ENCODE data around the gene SPSB4. TPM values are rescaled to one million over a fixed set of nuclear protein-coding genes. Genes with fewer than 3 reads are reported as not detected.
"Not testable (repeated sequence)": the region's sequence is repeated elsewhere in the genome, so short reads cannot be mapped to it uniquely, and the experiment has no call there.

Gene SPSB4
- total RNA-seq, 1 donor from 2014 or later = 2.2 TPM

GRCh38 chr3:141012571-141012970, 38.6 kb upstream of the SPSB4 start:
- Mint-ChIP-seq H3K27ac (ENCODE audit: unreplicated experiment) (no peak overlapping the region), H3K9me3 (ENCODE audit: unreplicated experiment) (peaks cover under 1% of the 10 kb centered on the region), H3K4me3 (ENCODE audit: unreplicated experiment) (no peak overlapping the region), H3K36me3 (ENCODE audit: low read depth, unreplicated experiment) (no peaks in the 10 kb centered on the region), H3K27me3 (ENCODE audit: low read depth, unreplicated experiment) (peaks cover 12% of the 10 kb centered on the region), H3K4me1 (ENCODE audit: low read depth, unreplicated experiment) (peaks cover 4% of the 10 kb centered on the region)
- Histone ChIP-seq H3K9me3 (ENCODE audit: insufficient read depth, low read depth, low read length) (no peaks in the 10 kb centered on the region), H3K79me2 (ENCODE audit: insufficient read depth, low read length) (no peaks in the 10 kb centered on the region), H4K20me1 (ENCODE audit: insufficient read depth, low read length) (no peaks in the 10 kb centered on the region), H3K9ac (ENCODE audit: low read length) (no peak overlapping the region), H3K27me3 (ENCODE audit: insufficient read depth, low read length) (peaks cover 10% of the 10 kb centered on the region), H2AFZ (ENCODE audit: low read depth, low read length) (no peak overlapping the region), H3K4me2 (ENCODE audit: low read length) (no peak overlapping the region), H3K36me3 (ENCODE audit: insufficient read depth, low read length) (no peaks in the 10 kb centered on the region), H3K4me1 (ENCODE audit: insufficient read depth, low read length) (no peaks in the 10 kb centered on the region), H3K27ac (ENCODE audit: low read depth, low read length) (no peak overlapping the region), H3K4me3 (ENCODE audit: insufficient read depth, low read depth, low read length) (no peak overlapping the region)
- FAIRE-seq = no peak
- DNase-seq (ENCODE audit: low read depth) = no peak
- TF ChIP-seq, protein P1, sequence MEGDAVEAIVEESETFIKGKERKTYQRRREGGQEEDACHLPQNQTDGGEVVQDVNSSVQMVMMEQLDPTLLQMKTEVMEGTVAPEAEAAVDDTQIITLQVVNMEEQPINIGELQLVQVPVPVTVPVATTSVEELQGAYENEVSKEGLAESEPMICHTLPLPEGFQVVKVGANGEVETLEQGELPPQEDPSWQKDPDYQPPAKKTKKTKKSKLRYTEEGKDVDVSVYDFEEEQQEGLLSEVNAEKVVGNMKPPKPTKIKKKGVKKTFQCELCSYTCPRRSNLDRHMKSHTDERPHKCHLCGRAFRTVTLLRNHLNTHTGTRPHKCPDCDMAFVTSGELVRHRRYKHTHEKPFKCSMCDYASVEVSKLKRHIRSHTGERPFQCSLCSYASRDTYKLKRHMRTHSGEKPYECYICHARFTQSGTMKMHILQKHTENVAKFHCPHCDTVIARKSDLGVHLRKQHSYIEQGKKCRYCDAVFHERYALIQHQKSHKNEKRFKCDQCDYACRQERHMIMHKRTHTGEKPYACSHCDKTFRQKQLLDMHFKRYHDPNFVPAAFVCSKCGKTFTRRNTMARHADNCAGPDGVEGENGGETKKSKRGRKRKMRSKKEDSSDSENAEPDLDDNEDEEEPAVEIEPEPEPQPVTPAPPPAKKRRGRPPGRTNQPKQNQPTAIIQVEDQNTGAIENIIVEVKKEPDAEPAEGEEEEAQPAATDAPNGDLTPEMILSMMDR (IDR thresholded peaks at IDR 0.05; ENCODE audit: insufficient read depth, low read depth, low read length) = no peak
- TF ChIP-seq EZH2 (IDR thresholded peaks at IDR 0.05; ENCODE audit: insufficient read depth, low read length) = no peak

GRCh38 chr3:141015481-141015880, 35.7 kb upstream of the SPSB4 start:
- H3K27me3 Mint-ChIP-seq (ENCODE audit: low read depth, unreplicated experiment) = peaks cover 8% of the 10 kb centered on the region

DNA sequence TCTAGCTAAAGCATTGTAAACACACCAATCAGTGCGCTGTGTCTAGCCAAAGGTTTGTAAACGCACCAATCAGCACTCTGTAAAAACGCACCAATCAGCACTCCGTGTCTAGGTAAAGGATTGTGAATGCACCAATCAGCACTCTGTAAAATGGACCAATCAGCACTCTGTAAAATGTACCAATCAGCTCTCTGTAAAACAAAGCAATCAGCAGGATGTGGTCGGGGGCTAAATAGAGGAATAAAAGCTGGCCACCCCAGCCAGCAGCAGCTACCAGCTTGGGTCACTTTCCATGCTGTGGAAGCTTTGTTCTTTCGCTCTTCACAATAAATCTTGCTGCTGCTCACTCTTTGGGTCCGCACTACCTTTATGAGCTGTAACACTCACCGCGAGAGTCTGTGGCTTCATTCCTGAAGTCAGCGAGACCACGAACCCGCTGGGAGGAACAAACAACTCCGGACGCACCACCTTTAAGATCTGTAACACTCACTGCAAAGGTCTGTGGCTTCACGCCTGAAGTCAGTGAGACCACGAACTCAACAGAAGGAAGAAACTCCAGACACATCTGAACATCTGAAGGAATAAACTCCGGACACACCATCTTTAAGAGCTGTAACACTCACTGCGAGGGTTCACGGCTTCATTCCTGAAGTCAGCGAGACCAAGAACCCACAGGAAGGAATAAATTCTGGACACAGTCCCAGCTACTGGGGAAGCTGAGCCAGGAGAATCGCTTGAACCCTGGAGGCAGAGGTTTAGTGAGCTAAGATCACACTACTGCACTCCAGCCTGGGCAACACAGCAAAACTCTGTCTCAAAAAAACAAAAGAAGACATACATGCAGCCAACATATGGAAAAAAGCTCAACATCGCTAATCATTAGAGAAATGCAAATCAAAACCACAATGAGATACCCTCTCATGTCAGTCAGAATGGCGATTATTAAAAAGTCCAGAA, 33.5 kb upstream of the SPSB4 start:
- H3K36me3 ChIP-seq (ENCODE audit: insufficient read depth, low read length); H2AFZ ChIP-seq (ENCODE audit: low read depth, low read length); FAIRE-seq: not testable (repeated sequence)

More at GRCh38 chr3:141015481-141015880, 35.7 kb upstream of the SPSB4 start:
- Histone ChIP-seq H3K9me3 (ENCODE audit: insufficient read depth, low read depth, low read length) (no peaks in the 10 kb centered on the region), H3K4me3 (ENCODE audit: insufficient read depth, low read depth, low read length) (no peak overlapping the region), H3K27ac (ENCODE audit: low read depth, low read length) (no peak overlapping the region), H3K27me3 (ENCODE audit: insufficient read depth, low read length) (peaks cover 4% of the 10 kb centered on the region), H2AFZ (ENCODE audit: low read depth, low read length) (no peak overlapping the region), H3K79me2 (ENCODE audit: insufficient read depth, low read length) (no peaks in the 10 kb centered on the region), H3K36me3 (ENCODE audit: insufficient read depth, low read length) (no peaks in the 10 kb centered on the region), H3K4me1 (ENCODE audit: insufficient read depth, low read length) (no peaks in the 10 kb centered on the region), H4K20me1 (ENCODE audit: insufficient read depth, low read length) (no peaks in the 10 kb centered on the region), H3K9ac (ENCODE audit: low read length) (no peak overlapping the region), H3K4me2 (ENCODE audit: low read length) (no peak overlapping the region)
- Mint-ChIP-seq H3K27ac (ENCODE audit: unreplicated experiment) (no peak overlapping the region), H3K36me3 (ENCODE audit: low read depth, unreplicated experiment) (no peaks in the 10 kb centered on the region), H3K4me3 (ENCODE audit: unreplicated experiment) (no peak overlapping the region), H3K4me1 (ENCODE audit: low read depth, unreplicated experiment) (peaks cover 10% of the 10 kb centered on the region), H3K9me3 (ENCODE audit: unreplicated experiment) (peaks cover 2% of the 10 kb centered on the region)
- FAIRE-seq (no peak), DNase-seq (ENCODE audit: low read depth) (peak; percentile 12)
- TF ChIP-seq EZH2 (IDR thresholded peaks at IDR 0.05; ENCODE audit: insufficient read depth, low read length) = no peak
- TF ChIP-seq, protein P1 (IDR thresholded peaks at IDR 0.05; ENCODE audit: insufficient read depth, low read depth, low read length) = no peak

More for the DNA sequence above, 33.5 kb upstream of the SPSB4 start:
- not testable (repeated sequence) for DNase-seq (ENCODE audit: low read depth); H3K27ac ChIP-seq (ENCODE audit: low read depth, low read length); H3K9me3 Mint-ChIP-seq (ENCODE audit: unreplicated experiment); H3K27ac Mint-ChIP-seq (ENCODE audit: unreplicated experiment); H4K20me1 ChIP-seq (ENCODE audit: insufficient read depth, low read length); H3K4me3 Mint-ChIP-seq (ENCODE audit: unreplicated experiment); H3K79me2 ChIP-seq (ENCODE audit: insufficient read depth, low read length); H3K9ac ChIP-seq (ENCODE audit: low read length); H3K9me3 ChIP-seq (ENCODE audit: insufficient read depth, low read depth, low read length); H3K4me2 ChIP-seq (ENCODE audit: low read length); H3K36me3 Mint-ChIP-seq (ENCODE audit: low read depth, unreplicated experiment); H3K4me3 ChIP-seq (ENCODE audit: insufficient read depth, low read depth, low read length); H3K27me3 ChIP-seq (ENCODE audit: insufficient read depth, low read length); H3K4me1 ChIP-seq (ENCODE audit: insufficient read depth, low read length); H3K27me3 Mint-ChIP-seq (ENCODE audit: low read depth, unreplicated experiment)
- H3K4me1 Mint-ChIP-seq (ENCODE audit: low read depth, unreplicated experiment) = peaks cover 19% of the 10 kb centered on the region
